GM04504 (cell line): Measurements from ENCODE around the gene SDC3.
"Not testable (repeated sequence)": the region's sequence is repeated elsewhere in the genome, so short reads cannot be mapped to it uniquely, and the experiment has no call there.

Experiments used
- DNase-seq: peaks from one replicate; pipeline ENCODE4 v3.0.0-alpha.2; 2012; ENCODE audit warnings: low read depth

Gene SDC3

DNA sequence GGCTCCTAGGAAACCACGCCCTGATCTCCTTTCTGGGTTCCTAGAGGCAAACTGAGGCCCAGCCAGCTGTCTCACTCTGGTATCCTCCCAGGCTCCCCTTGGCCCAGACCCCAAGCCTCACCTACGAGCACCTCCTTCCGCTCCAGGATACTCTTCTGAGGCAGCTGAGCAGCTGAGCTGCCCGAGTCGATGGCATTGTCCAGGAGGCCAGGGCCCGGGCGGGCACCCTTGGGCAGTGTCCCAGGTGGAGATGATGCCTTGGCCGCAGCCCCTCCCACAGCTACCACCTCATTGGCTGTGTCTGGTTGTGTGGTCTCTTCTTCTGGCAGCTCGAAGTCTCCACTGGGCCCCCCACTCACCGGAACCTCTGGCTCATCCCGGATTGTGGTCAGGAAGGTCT, 34.4 kb downstream of the SDC3 start:
- DNase-seq = no peak

GRCh38 chr1:30872948-30873263, 35.7 kb downstream of the SDC3 start:
- DNase-seq = no peak

GRCh38 chr1:30872033-30872947, 36.3 kb downstream of the SDC3 start:
- DNase-seq = no peak

DNA sequence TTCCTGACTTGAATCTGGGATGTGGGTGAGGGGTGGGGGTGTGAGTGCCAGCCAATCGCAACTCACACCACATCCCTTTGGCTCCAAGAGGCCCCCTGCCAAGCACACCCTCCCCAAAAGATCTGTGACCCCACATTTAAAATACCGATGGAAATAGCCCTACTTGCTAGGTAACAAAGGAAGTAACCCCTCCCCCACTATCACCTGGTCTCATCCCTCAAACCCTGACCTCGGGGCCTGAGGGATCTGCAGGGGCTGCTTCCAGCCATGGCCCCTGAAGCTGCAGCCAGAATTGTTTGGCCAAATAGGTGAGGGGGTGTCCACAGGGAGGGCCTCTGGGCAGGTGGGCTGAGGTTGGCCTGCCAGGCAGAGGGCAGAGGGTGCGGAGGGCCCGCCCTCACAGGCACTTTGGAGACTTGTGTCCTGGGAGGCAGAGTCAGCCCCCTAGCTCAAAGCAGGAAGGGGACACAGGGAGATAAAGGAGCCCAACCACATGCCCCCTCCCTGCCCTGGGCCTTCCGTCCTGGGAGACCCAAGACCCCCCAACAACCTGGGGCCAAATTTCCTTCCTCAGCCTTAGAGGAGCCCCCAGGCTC, 37.2 kb downstream of the SDC3 start:
- DNase-seq = no peak

DNA sequence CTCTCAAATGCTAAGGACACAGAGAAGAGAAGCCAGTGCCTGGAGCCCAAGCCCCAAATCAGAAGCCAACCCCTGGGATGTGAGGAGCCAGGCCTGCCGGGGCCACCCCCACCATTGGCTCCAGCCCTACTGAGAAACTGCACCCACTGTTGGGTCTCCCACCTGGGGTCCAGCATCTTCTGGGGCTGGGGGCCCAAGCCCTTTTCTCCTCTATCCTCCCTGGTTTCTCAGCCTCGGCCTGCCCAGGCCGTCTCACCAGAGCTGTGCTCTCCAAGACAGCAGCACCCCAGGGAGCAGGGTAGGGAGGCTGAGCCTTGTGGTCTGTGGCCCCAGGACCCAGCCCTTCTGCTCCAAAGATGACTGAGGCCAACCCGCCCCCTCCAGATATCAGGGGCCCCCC, 37.9 kb downstream of the SDC3 start:
- no peak for DNase-seq

DNA sequence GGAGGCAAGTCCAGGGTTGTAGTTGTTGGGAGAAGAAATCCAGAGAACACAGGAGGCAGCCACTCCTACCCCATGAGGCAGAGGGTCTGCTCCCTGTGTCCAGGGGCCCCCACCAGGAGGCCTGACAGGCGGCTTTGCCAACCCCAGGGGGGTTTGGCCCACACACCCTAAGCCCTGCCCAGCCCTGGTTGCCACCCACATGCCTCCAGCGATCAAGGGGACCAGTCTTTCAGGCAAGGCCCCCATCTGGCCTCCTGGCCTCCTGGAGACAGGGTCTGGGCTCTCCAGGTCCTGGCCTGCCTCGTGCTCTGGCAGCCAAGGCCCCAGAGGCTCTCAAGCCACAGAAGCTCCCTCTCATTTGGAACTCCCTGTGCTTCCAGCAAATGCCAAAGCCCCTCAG, 38.5 kb downstream of the SDC3 start:
- DNase-seq = no peak

- DNase-seq = no peak
Measured at GRCh38 chr1:30868833-30869435, 39.6 kb downstream of the SDC3 start.

DNA sequence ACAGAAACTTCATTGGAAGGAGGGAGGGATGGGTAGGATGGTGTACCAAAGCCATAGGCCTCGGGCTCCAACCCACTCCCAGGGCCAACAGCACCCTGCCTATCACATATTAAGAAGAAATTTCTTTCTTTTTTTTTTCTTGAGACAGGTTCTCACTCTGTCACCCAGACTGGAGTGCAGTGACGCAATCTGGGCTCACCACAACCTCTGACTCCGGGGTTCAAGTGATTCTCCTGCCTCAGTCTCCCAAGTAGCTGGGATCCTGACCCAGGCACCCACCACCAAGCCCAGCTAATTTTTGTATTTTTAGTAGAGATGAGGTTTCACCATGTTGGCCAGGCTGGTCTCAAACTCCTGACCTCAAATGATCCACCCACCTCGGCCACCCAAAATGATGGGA, 40.5 kb downstream of the SDC3 start:
- DNase-seq = not testable (repeated sequence)

GRCh38 chr1:30867537-30867936, 41.0 kb downstream of the SDC3 start:
- no peak for DNase-seq

GRCh38 chr1:30866594-30866993, 42.0 kb downstream of the SDC3 start:
- DNase-seq = no peak

- DNase-seq = no peak
Measured at GRCh38 chr1:30864681-30865080, 43.9 kb downstream of the SDC3 start.

DNA sequence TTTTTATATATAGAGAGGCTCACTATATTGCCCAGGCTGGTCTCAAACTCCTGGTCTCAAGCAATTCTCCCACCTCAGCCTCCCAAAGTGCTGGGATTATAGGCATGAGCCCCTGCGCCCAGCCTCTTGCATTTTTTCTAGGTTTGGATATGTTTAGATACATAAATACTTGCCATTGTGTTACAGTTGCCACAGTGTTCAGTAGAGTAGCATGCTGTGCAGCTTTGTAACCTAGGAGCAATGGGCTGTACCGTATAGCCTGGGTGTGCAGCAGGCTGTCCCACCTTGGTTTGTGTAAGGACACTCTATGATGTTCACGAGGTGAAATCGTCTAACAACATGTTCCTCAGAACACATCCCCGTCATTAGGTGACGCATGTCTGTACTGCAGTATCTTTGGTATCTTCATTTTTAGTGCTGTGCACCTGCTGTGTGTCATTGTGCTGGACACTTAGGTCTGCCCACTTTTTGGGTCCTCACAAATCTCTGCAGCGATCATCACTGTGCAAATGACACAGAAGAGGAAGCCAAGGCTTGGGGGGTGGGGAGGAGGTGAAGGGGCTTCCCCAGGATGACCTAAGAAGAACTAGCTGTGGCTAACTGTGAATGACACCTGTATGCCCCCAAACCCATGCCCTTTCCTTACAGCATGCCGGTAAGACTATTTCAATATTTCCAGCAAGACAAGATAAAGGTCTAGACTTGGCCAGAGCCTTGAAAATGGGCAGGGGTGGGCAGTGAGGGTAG, 44.5 kb downstream of the SDC3 start:
- no peak for DNase-seq

GRCh38 chr1:30860320-30860652, 48.3 kb downstream of the SDC3 start:
- no peak for DNase-seq

DNA sequence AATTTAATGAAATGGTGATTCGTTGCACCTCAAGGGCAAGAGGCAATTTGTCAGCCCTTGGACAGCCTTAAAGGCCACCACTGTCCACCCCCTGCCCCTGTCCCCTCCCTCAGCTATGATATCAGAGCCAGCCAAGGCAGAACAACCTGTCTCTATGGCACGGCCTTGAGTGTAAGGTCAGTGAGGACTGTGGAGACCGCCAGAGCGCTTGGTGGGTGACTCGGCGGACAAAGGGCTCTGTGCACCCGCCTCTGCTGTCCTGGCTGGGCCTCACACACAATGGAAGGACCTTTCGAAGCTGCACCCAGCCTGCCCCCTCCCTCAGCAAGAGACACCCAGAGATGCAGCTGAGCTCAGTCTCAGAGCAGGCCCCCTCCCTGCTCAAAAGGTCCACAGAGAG, 50.6 kb downstream of the SDC3 start:
- DNase-seq = no peak

GRCh38 chr1:30857062-30857461, 51.5 kb downstream of the SDC3 start:
- DNase-seq = no peak

- no peak for DNase-seq
Measured at GRCh38 chr1:30856260-30856790, 52.2 kb downstream of the SDC3 start.

- DNase-seq = no peak
Measured at GRCh38 chr1:30855686-30856259, 52.8 kb downstream of the SDC3 start.

- no peak for DNase-seq
Measured at GRCh38 chr1:30853350-30853749, 55.2 kb downstream of the SDC3 start.

DNA sequence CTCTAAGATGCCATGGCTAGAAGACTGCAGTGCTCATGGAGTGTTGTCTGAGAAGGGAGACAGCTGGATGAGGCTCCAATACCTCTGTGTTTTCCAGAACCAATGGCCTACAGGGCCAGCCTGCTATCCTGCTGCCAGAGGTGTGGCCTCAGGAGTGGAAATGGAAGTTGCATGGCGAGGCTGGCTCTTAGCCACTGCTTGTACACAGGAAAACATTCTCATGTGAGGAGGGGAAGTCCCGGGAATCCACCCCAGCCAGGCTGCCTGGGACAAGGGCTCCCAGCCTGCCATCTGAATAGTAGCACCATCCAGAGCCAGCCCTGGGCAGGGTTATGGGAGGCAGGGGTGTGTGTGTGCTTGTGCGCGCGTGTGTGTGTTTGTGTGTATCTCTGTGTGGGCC, 56.5 kb downstream of the SDC3 start:
- no peak for DNase-seq

- DNase-seq = no peak
Measured at GRCh38 chr1:30851286-30851685, 57.3 kb downstream of the SDC3 start.

GRCh38 chr1:30850607-30851006, 58.0 kb downstream of the SDC3 start:
- DNase-seq = no peak

- no peak for DNase-seq
Measured at GRCh38 chr1:30848130-30848529, 60.4 kb downstream of the SDC3 start.
